NCI-H2081 (cell line): ENCODE measurements around the gene MORN1.
"Not testable (repeated sequence)": the region's sequence is repeated elsewhere in the genome, so short reads cannot be mapped to it uniquely, and the experiment has no call there.

Source experiments
- DNase-seq, 2 experiments: peaks; one replicate each; lab custom pipeline; 2025; lab: John Stamatoyannopoulos, UW

MORN1 gene

GRCh38 chr1:2304282-2304681, 87.1 kb downstream of the MORN1 start:
- DNase-seq, result no peak

- no peak for DNase-seq
Observed at GRCh38 chr1:2303781-2304180, 87.6 kb downstream of the MORN1 start.

DNA sequence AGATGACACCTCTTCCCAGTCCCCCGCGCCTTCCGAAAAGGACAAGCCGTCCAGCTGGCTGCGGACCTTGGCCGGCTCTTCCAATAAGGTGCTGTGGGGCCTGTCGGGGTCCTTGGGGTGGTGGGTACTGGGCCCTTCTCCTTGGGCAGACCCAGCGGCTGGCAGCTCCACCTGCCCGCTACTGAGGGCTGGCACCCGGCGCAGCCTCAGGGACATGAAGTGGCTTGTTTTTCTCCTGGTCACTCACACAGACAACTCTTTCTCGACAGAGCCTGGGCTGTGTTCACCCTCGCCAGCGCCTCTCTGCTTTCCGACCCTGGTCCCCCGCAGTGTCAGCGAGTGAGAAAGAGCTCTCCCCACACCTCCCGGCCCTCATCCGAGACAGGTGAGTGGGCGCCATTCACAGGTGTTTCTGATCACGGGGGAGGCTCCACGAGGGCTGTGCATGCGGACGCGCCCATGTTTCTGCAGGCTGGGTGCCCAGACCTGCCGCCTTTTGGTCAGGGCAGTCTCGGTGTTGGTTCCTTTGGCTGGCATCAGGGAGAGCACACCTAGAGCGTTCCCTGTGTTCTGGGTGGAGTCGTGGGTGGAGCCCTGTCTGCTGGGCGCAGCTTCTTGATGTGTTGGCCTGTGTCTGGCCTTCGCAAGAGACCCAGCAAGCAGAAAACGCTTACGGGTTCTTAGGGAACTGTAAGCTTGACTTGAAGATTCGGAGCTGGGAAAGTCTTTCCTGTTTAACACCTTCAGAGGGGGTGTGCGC, 88.2 kb downstream of the MORN1 start:
- no peak for DNase-seq

DNA sequence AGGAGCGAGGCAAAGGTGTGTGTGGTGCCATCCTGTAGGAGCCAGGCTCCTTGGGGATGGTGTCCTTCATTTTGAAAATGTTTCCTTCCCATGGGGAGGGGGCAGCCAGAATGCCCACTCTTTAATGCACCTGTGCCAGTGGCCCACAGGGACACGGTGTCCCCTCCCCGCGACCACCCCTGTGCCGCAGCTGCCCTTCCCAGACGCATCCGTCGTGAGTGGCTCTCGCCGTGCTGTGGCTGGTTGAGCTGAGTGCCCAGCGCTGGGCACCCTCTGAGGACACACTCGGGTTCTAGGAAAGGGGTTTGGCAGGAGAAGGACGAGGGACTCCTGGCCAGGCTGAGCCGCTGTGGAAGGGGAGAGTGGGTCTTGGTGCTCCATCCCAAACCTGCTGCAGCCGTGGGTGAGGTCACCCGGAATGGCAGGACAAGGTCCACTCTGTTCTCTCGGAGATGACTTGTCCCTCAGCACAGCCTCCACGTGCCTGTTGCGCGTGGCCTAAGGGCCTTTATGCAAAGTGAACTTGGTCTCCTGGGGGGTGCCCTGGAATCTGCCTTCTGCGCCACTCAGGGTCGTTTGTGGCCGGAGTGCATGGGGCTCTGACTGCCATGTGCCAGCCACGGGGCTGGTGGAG, 88.9 kb downstream of the MORN1 start:
- no peak for DNase-seq

DNA sequence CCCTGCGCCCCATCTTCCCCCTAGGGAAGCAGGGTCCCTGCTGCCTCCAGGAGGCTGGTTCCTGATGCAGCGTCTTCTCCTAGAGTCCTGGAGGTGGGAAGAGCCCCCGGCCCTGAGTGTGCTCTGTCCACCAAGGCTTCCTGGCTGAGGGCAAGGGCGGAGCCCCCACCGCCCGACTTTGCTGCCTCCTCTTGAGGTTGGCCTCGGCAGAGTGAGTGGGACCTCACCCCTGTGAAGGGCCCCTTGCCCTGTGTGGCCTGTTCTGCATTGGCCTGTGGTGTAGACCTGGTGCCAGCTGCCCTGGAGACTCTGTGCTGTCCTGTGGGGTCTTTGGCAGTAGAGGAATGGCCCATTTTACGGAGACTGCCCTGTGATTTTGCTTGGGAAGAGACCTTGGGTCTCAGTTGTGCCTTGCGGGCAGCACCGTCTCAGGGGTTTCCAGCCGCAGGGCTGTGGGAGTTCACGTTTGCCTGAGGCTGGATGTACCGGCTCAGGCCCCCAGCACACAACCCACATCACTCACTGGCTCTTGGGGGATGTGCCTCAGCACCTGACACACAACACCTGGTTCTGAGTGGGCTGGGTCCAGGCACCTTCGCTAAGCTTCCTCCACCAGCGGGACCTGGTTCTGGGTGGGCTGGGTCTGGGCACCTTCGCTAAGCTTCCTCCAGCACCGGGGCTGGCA, 89.6 kb downstream of the MORN1 start:
- no peak for DNase-seq

- DNase-seq, result no peak
Observed at GRCh38 chr1:2300851-2301606, 90.3 kb downstream of the MORN1 start.

DNA sequence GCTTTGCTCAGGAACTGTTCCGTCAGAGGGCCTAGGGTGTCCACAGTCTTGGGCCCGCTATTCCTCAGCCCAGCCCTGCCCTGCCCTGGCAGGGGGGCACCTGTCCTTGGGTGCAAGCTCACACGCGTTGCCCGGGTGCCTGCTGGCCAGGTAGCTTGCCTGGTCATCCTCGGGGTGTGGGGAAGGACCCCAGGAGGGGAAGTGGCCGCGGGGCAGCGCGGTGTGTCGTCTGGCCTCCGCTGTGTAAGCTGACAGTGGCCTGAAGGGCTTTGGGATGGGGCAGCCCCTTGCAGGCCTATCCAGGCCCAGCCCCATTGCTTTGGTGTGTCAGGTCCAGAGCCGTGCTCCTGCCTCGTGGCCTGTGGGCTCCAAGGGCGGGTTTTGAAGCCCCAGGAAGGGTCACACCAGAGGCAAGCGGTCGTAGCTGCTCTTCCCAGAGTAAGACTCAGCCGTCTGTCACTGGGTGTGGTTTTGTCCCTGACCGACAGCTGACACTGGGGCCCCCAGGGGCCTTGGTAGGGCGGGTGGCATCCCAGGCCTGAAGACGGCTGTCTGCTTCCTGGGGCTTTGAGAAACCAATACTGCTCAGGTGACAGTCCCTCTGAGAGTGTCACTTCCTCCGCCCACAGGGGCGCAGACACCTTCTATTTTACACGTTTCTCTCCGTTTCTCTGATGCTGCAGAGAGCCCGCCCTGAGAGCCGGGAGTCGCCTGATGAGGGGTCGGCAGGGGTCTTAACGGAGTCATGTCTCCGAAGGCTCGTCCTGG, 91.2 kb downstream of the MORN1 start:
- DNase-seq, result no peak

GRCh38 chr1:2299131-2299627, 92.2 kb downstream of the MORN1 start:
- no peak for DNase-seq

DNA sequence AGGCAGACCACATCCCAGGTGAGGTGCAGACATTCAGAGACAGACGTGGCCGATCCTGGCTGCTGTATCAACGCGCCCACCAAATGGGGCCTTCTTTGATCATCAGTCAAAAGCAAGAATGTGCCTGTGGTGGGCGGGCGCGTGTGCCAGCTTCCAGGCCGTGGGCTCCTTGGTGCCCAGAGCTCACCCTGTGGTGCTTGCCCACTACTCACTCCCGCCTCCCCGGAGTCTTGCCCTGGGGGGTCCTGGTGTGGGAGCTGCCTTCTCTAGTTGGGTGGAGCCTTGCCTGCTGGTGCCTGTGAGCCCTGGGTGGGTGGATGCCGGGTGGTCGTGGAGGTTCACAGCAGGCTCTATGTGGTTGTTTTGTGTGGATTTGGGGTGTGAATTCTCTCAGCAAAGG, 92.7 kb downstream of the MORN1 start:
- DNase-seq, result no peak

GRCh38 chr1:2297246-2298011, 93.9 kb downstream of the MORN1 start:
- no peak for DNase-seq

GRCh38 chr1:2296614-2297013, 94.7 kb downstream of the MORN1 start:
- DNase-seq, result no peak

- DNase-seq, result not testable (repeated sequence)
Observed at GRCh38 chr1:2296211-2296610, 95.1 kb downstream of the MORN1 start.

- DNase-seq, result no peak
Observed at GRCh38 chr1:2295526-2295925, 95.8 kb downstream of the MORN1 start.

GRCh38 chr1:2294725-2295078, 96.7 kb downstream of the MORN1 start:
- DNase-seq, result no peak

DNA sequence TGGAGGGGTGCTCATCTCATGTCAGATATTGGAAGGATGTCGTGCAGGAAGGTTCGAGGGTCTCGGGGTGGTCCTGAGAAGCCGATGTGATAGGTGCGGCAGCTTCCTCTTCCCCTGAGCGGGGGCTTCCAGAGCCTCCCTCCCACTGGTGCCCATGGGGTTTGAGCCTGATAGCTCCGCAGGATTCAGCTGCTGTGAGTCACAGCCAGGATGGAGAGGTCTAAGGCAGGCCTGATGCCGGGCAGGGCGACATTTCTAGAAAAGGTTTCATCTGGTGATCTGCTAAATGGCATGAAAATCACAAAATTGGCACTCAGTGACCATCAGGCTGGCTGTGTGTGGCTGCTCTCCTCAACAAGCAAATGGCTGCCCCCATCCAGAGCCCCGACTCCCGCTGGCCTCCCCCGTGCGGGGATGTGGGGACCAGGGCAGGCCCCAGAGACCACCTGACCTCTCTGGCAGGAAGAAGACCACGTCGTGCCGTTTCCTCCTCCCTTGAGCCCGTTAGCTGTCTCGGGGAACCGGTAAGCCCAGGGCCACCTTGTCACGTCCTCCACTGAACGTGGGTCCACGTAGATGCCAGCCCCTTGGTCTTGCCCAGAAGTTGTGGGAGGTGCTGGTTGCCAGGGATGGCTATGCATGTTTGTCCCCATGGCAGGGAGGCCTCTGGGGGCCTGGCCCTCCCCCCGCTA, 97.2 kb downstream of the MORN1 start:
- no peak for DNase-seq

GRCh38 chr1:2292725-2293450, 98.5 kb downstream of the MORN1 start:
- DNase-seq, result no peak

- no peak for DNase-seq
Observed at GRCh38 chr1:2291577-2291976, 99.8 kb downstream of the MORN1 start.

- DNase-seq, result no peak
Observed at GRCh38 chr1:2290595-2291510, 100.5 kb downstream of the MORN1 start.
